Measurements from ENCODE around the gene CDCA3.

Gene CDCA3

GRCh38 chr12:6829536-6830220, 21.4 kb downstream of the CDCA3 start:
- peak; percentile 37 for TF ChIP-seq CTCF (conservative IDR thresholded peaks at IDR 0.05; ENCODE audit: low read depth, low read length)
- DNase-seq (ENCODE audit: low read depth): no peak
- peak overlapping the region; percentile 88 for H3K4me3 ChIP-seq (ENCODE audit: low read length)

- DNase-seq (ENCODE audit: low read depth): no peak
- no peak for TF ChIP-seq CTCF (conservative IDR thresholded peaks at IDR 0.05; ENCODE audit: low read depth, low read length)
- H3K4me3 ChIP-seq (ENCODE audit: low read length): peak overlapping the region; percentile 88
These were observed 22.1 kb downstream of the CDCA3 start for GRCh38 chr12:6828781-6829535.

DNA sequence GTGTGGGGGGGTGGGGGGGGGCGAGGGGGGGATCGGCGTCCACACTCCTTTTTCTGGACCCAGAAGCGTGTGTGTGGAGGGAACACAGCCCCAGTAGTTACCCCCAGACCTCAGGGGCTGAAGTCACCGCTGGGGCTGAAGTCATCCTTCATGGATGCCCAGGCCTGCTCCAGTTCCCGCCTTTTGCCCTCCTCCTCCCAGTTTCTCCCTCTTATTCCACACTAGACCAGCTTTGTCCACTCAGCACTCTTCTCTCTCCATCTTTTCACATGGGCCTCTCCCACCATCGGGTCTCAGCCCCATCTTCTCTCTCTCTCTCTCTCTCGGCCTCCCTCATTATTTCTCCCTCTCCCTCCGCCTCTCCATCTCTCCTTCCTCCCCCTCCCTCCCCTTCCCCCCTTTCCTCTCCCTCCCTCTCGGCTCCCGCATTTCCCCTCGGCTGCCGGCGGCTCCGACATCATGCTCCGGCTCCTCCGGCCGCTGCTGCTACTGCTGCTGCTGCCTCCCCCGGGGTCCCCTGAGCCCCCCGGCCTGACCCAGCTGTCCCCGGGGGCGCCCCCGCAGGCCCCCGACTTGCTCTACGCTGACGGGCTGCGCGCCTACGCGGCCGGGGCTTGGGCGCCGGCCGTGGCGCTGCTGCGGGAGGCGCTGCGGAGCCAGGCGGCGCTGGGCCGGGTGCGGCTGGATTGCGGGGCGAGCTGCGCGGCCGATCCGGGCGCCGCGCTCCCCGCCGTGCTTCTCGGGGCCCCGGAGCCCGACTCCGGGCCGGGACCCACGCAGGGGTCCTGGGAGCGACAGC, 22.9 kb downstream of the CDCA3 start, which contains the start of gene P3H3:
Gene P3H3, plus strand, starts transcription at position 426 of the 799 bp plus-strand sequence. Its CDS starts 34 bp downstream, at position 460.
- no peak for DNase-seq (ENCODE audit: low read depth)
- no peak for TF ChIP-seq CTCF (conservative IDR thresholded peaks at IDR 0.05; ENCODE audit: low read depth, low read length)

GRCh38 chr12:6827437-6827911, 23.6 kb downstream of the CDCA3 start:
- no peak for DNase-seq (ENCODE audit: low read depth)
- no peak for TF ChIP-seq CTCF (conservative IDR thresholded peaks at IDR 0.05; ENCODE audit: low read depth, low read length)

More for the DNA sequence above, 22.9 kb downstream of the CDCA3 start, which contains the start of gene P3H3:
- H3K4me3 ChIP-seq (ENCODE audit: low read length): peak within 1 kb of the TSS; percentile 88

DNA sequence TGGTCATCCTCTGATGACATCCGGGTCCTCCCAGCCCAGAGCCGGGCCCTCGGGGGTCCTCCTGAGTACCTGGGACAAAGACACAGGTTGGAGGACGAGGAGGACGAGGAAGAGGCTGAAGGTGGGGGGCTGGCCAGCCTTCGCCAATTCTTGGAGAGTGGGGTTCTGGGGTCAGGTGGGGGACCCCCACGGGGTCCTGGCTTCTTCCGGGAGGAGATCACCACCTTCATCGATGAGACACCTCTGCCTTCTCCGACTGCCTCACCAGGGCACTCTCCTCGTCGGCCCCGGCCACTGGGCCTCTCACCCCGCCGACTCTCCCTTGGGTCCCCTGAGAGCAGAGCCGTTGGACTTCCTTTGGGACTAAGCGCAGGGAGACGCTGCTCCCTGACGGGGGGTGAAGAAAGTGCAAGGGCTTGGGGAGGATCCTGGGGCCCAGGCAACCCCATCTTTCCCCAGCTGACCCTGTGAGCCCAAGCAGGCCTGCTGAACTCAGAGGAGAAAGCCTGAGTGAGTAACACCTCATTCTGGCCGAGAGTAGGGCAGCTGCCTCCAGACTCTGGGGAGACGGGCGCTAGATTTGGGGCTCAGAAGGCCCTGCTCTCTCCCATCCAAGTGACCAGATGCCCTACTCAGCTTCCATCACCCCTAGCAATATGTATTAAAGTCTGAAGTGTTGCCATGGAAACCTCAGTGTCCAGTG, 24.2 kb downstream of the CDCA3 start:
- TF ChIP-seq CTCF (conservative IDR thresholded peaks at IDR 0.05; ENCODE audit: low read depth, low read length): no peak
- no peak overlapping the region for H3K4me3 ChIP-seq (ENCODE audit: low read length)
- DNase-seq (ENCODE audit: low read depth): no peak

More at GRCh38 chr12:6827437-6827911, 23.6 kb downstream of the CDCA3 start:
- peak overlapping the region; percentile 15 for H3K4me3 ChIP-seq (ENCODE audit: low read length)

GRCh38 chr12:6826125-6826733, 24.9 kb downstream of the CDCA3 start:
- no peak overlapping the region for H3K4me3 ChIP-seq (ENCODE audit: low read length)
- TF ChIP-seq CTCF (conservative IDR thresholded peaks at IDR 0.05; ENCODE audit: low read depth, low read length): no peak
- no peak for DNase-seq (ENCODE audit: low read depth)
